Neural progenitor cell (in vitro differentiated cells): ENCODE measurements around the gene PCK1. TPM values are rescaled to one million over a fixed set of nuclear protein-coding genes. Genes with fewer than 3 reads are reported as not detected.
A peak's percentile ranks its signal among the peaks of the same experiment; 100 is the strongest.

Experiments used
- DNase-seq: peaks from one replicate; pipeline ENCODE4 v3.0.0-alpha.2; 2016; ENCODE audit warnings: low spot score
- H2AFZ ChIP-seq: fragments of 200-600 bp; sonication (generic); replicated peaks from 2 replicates; pipeline ENCODE4 v1.6.1; 2016; ENCODE audit warnings: antibody characterized with exemption
- H3F3A ChIP-seq: fragments of 200-600 bp; sonication (generic); 2 replicates; pipeline ENCODE4 v1.6.1; 2016; ENCODE audit warnings: antibody characterized with exemption, low read depth
- H3K27ac ChIP-seq: fragments of 200-600 bp; sonication (generic); 2 replicates; pipeline ENCODE4 v1.5.1; 2016; ENCODE audit warnings: mild to moderate bottlenecking
- H3K27me3 ChIP-seq: fragments of 200-600 bp; sonication (generic); 2 replicates; pipeline ENCODE4 v1.6.1; 2016; ENCODE audit warnings: mild to moderate bottlenecking, moderate library complexity
- H3K36me3 ChIP-seq: fragments of 200-600 bp; sonication (generic); 2 replicates; pipeline ENCODE4 v1.5.1; 2016
- H3K4me1 ChIP-seq: fragments of 200-600 bp; sonication (generic); 2 replicates; pipeline ENCODE4 v1.6.1; 2016; ENCODE audit warnings: mixed run types
- H3K4me2 ChIP-seq: fragments of 200-600 bp; sonication (generic); 2 replicates; pipeline ENCODE4 v1.6.1; 2016
- H3K4me3 ChIP-seq: fragments of 200-600 bp; sonication (generic); 2 replicates; pipeline ENCODE4 v1.5.1; 2016
- H3K79me2 ChIP-seq: fragments of 200-600 bp; sonication (generic); 2 replicates; pipeline ENCODE4 v1.6.1; 2016; ENCODE audit warnings: low read depth
- H3K9ac ChIP-seq: fragments of 200-600 bp; sonication (generic); 2 replicates; pipeline ENCODE4 v1.6.1; 2016
- H3K9me3 ChIP-seq: fragments of 200-600 bp; sonication (generic); 2 replicates; pipeline ENCODE4 v1.5.1; 2016; ENCODE audit warnings: low read depth
- H4K20me1 ChIP-seq: fragments of 200-600 bp; sonication (generic); 2 replicates; pipeline ENCODE4 v1.6.1; 2016; ENCODE audit warnings: low read depth
- H3K27ac Mint-ChIP-seq: 3 replicates; pipeline ENCODE4 v1.8.0; 2021; ENCODE audit warnings: mixed read lengths
- H3K27me3 Mint-ChIP-seq: 2 replicates; pipeline ENCODE4 v1.8.0; 2022; ENCODE audit warnings: low read depth, mild to moderate bottlenecking, inconsistent platforms, moderate library complexity, mixed read lengths; ENCODE audit not compliant: insufficient read depth
- H3K36me3 Mint-ChIP-seq: 3 replicates; pipeline ENCODE4 v1.8.0; 2021; ENCODE audit warnings: mixed read lengths
- H3K4me1 Mint-ChIP-seq: 3 replicates; pipeline ENCODE4 v1.8.0; 2021; ENCODE audit warnings: mixed read lengths
- H3K4me3 Mint-ChIP-seq: 3 replicates; pipeline ENCODE4 v1.8.0; 2021; ENCODE audit warnings: mild to moderate bottlenecking, moderate library complexity, mixed read lengths
- H3K9me3 Mint-ChIP-seq: 3 replicates; pipeline ENCODE4 v1.8.0; 2020; ENCODE audit warnings: mixed read lengths
- EZH2 ChIP-seq: fragments of 200-600 bp; sonication (generic); IDR thresholded peaks from 2 replicates; pipeline ENCODE4 v1.6.1; 2017; ENCODE audit warnings: antibody characterized with exemption, mild to moderate bottlenecking, moderate library complexity
- EZH2phosphoT487 ChIP-seq: fragments of 200-600 bp; sonication (generic); IDR thresholded peaks from 2 replicates; pipeline ENCODE4 v1.6.1; 2017; ENCODE audit warnings: antibody characterized with exemption
- total RNA-seq: library from RNA; depleted of rRNA; stranded (reverse); fragments of >200 nt; gene quantifications from 2 replicates; pipeline ENCODE4 v1.2.3, GENCODE V29; 2015; ENCODE audit warnings: low replicate concordance
- TF ChIP-seq, protein P1 (sequence below): fragments of 200-600 bp; sonication (generic); IDR thresholded peaks from 2 replicates; pipeline ENCODE4 v1.5.1; 2017; ENCODE audit warnings: antibody characterized with exemption, mild to moderate bottlenecking

Gene PCK1
- total RNA-seq, 1 donor from 2014 or later = not detected

DNA sequence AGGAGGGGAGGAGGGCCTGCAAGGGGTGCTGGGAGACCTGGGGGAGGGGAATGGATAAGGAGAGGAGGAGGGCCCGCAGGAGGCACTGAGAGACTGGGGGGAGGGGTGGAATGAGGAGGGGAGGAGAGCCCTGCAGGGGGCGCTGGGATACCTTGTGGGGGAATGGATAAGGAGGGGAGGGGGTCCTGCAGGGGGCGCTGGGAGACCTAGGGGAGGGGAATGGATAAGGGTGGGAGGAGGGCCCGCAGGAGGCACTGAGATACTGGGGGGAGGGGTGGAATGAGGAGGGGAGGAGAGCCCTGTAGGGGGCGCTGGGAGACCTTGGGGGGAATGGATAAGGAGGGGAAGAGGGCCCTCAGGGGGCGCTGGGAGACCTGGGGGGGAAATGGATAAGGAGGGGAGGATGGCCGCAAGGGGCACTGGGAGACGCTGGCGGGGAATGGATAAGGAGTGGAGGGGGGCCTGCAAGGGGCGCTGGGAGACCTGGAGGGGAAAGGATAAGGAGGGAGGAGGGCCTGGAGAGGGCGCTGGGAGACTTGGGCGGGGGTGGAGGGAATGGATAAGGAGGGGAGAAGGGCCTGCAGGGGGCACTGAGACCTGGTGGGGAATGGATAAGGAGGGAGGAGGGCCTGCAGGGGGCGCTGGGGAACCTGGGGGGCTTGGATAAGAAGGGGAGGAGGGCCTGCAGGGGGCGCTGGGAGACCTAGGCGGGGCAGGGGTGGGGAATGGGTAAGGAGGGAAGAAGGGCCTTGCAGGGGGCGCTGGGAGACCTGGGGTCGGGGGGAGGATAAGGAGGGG lies 34.6 kb upstream of the PCK1 start:
- H3K4me3 ChIP-seq = no peak overlapping the region
- H4K20me1 ChIP-seq = no peaks in the 10 kb centered on the region
- Mint-ChIP-seq H3K27me3 (peaks cover 6% of the 10 kb centered on the region), H3K27ac (no peak overlapping the region), H3K9me3 (no peaks in the 10 kb centered on the region), H3K36me3 (no peaks in the 10 kb centered on the region), H3K4me3 (no peak overlapping the region), H3K4me1 (peaks cover 19% of the 10 kb centered on the region)
- no peaks in the 10 kb centered on the region for H3K27me3 ChIP-seq
- no peak overlapping the region for H3K27ac ChIP-seq
- no peak overlapping the region for H2AFZ ChIP-seq
- TF ChIP-seq, protein P1, sequence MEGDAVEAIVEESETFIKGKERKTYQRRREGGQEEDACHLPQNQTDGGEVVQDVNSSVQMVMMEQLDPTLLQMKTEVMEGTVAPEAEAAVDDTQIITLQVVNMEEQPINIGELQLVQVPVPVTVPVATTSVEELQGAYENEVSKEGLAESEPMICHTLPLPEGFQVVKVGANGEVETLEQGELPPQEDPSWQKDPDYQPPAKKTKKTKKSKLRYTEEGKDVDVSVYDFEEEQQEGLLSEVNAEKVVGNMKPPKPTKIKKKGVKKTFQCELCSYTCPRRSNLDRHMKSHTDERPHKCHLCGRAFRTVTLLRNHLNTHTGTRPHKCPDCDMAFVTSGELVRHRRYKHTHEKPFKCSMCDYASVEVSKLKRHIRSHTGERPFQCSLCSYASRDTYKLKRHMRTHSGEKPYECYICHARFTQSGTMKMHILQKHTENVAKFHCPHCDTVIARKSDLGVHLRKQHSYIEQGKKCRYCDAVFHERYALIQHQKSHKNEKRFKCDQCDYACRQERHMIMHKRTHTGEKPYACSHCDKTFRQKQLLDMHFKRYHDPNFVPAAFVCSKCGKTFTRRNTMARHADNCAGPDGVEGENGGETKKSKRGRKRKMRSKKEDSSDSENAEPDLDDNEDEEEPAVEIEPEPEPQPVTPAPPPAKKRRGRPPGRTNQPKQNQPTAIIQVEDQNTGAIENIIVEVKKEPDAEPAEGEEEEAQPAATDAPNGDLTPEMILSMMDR = peak; percentile 36
- TF ChIP-seq EZH2phosphoT487 = no peak
- no peak overlapping the region for H3K9ac ChIP-seq
- H3K4me1 ChIP-seq = peaks cover 16% of the 10 kb centered on the region
- H3K36me3 ChIP-seq = no peaks in the 10 kb centered on the region
- H3K79me2 ChIP-seq = no peaks in the 10 kb centered on the region
- H3F3A ChIP-seq = peaks cover 20% of the 10 kb centered on the region
- no peak overlapping the region for H3K4me2 ChIP-seq
- H3K9me3 ChIP-seq = no peaks in the 10 kb centered on the region
- DNase-seq = peak; percentile 28

DNA sequence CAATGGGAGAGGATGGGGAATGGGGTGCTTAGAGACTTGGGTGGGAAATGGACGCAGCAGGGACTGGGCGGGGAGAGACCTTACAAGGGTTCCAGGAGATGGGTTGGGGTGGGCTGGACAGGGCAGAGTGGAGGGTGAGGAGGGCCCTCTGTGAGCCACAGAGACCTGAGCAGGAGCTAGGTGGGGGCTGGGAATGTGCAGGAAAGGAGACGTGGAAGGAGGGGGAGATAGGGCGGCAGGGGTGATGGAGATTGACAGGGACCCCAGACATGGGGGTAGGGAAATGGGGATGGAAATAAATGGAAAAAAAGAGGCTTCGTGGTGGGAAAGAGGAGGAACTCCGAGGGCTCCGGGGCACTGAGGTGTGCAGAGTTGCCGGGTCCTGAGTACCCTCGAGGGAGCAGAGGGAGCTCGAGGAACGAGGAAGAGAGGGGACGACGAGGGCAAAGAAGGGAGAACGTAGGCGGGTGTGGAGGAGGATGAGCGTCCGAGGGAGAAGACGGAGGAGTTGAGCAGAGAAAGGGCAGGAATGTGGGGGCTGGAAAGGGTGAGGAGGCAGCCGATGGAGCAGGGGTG lies 33.9 kb upstream of the PCK1 start:
- H3K4me1 ChIP-seq = peaks cover 16% of the 10 kb centered on the region
- H3K36me3 ChIP-seq = no peaks in the 10 kb centered on the region
- no peaks in the 10 kb centered on the region for H3K27me3 ChIP-seq
- H3K9me3 ChIP-seq = no peaks in the 10 kb centered on the region
- H3K27ac Mint-ChIP-seq = peak overlapping the region; percentile 23
- peaks cover 20% of the 10 kb centered on the region for H3F3A ChIP-seq
- H3K27ac ChIP-seq = no peak overlapping the region
- H3K36me3 Mint-ChIP-seq = no peaks in the 10 kb centered on the region
- no peak overlapping the region for H3K4me2 ChIP-seq
- H2AFZ ChIP-seq = no peak overlapping the region
- TF ChIP-seq EZH2phosphoT487 = no peak
- TF ChIP-seq EZH2 = no peak
- TF ChIP-seq, protein P1 = peak; percentile 0
- H4K20me1 ChIP-seq = no peaks in the 10 kb centered on the region
- H3K4me1 Mint-ChIP-seq = peaks cover 19% of the 10 kb centered on the region
- H3K9me3 Mint-ChIP-seq = no peaks in the 10 kb centered on the region
- peaks cover 6% of the 10 kb centered on the region for H3K27me3 Mint-ChIP-seq
- no peak for DNase-seq
- peak overlapping the region; percentile 8 for H3K4me3 Mint-ChIP-seq
- no peak overlapping the region for H3K9ac ChIP-seq
- H3K4me3 ChIP-seq = no peak overlapping the region
- no peaks in the 10 kb centered on the region for H3K79me2 ChIP-seq

DNA sequence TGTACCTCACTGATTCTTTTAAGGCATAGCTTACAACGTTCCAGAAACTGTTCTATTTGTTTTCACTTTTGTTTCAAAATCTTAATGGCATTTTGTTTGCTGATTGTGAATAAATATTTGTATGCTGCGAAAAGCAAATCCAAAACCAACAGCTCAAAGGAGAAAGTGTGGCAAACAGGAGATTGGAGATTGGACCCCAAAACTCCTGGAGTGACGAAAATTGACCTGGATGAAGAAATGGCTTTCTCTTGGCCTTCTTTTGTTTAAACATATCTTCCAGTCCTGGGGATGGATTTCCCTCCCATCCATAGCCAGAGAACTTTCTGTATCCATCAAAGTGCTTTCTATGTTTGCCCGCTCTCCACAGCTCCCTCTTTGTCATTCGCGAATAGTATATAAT lies 33.2 kb upstream of the PCK1 start:
- H3K4me2 ChIP-seq = no peak overlapping the region
- no peaks in the 10 kb centered on the region for H4K20me1 ChIP-seq
- Mint-ChIP-seq H3K4me1 (peaks cover 16% of the 10 kb centered on the region), H3K27ac (no peak overlapping the region), H3K36me3 (no peaks in the 10 kb centered on the region), H3K9me3 (peaks cover 1% of the 10 kb centered on the region), H3K27me3 (peaks cover 6% of the 10 kb centered on the region), H3K4me3 (no peak overlapping the region)
- no peaks in the 10 kb centered on the region for H3K9me3 ChIP-seq
- H2AFZ ChIP-seq = no peak overlapping the region
- H3K27ac ChIP-seq = no peak overlapping the region
- H3F3A ChIP-seq = peaks cover 20% of the 10 kb centered on the region
- TF ChIP-seq EZH2phosphoT487 = no peak
- TF ChIP-seq, protein P1 = no peak
- no peaks in the 10 kb centered on the region for H3K36me3 ChIP-seq
- H3K27me3 ChIP-seq = no peaks in the 10 kb centered on the region
- H3K9ac ChIP-seq = no peak overlapping the region
- no peaks in the 10 kb centered on the region for H3K79me2 ChIP-seq
- no peak overlapping the region for H3K4me3 ChIP-seq
- no peak for DNase-seq
- peaks cover 12% of the 10 kb centered on the region for H3K4me1 ChIP-seq
